ENCODE data around the gene GNG7.
A peak's percentile ranks its signal among the peaks of the same experiment; 100 is the strongest.
"Not testable (repeated sequence)": the region's sequence is repeated elsewhere in the genome, so short reads cannot be mapped to it uniquely, and the experiment has no call there.

GNG7 gene

DNA sequence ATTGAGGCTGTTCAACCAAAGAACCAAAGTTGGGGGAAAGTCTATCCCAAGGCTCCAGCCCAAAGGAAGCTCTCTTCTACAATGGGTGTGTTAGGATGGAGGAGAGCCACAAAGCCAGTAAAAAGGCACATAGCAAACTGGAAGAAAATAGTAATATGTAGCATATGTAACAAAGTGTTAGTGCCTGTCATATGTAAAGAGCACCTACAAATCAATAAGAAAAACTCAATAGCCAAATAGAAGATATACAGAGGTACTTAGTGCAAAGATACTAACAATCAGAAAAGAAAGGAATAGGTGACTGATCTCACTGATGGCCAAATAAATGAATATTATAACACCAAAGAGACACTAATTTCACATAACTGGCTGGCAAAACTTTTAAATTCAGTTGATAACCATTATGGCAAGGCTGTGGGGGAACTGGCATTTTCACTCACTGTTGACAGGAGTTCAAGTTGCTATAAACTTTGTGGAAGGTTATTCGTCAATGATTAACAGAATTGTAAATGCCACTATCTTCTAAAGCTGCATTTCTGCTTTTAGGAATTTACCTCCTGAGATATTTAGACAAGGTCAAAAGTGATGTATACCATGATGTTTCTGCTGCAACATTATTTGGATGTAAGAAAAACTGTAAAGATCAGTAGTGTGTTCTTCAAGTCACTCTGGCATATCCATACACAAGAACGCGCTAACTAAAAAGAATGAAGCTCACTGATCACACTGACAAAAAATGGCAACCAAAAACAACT is 110.8 kb downstream of the GNG7 start:
- DNase-seq = no peak

- DNase-seq = no peak
Measured at GRCh38 chr19:2590630-2591399, 111.7 kb downstream of the GNG7 start.

DNA sequence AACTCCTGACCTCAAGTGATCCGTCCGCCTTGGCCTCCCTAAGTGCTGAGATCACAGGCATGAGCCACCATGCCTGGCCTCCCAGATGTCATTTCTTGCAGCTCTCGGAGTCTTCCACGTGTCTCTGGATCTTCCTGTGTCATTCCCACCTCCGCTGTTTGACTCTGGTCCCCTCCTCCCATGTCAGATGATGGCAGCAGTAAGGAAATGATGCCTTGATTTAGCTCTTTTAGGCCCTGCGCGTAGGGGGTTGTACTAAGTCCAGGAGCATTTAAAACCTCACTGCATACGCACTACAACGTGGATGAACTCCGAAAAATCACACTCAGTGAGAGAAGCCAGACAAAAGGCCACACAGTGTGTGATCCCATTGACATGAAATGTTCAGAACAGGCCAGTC is 113.1 kb downstream of the GNG7 start:
- no peak for DNase-seq

DNA sequence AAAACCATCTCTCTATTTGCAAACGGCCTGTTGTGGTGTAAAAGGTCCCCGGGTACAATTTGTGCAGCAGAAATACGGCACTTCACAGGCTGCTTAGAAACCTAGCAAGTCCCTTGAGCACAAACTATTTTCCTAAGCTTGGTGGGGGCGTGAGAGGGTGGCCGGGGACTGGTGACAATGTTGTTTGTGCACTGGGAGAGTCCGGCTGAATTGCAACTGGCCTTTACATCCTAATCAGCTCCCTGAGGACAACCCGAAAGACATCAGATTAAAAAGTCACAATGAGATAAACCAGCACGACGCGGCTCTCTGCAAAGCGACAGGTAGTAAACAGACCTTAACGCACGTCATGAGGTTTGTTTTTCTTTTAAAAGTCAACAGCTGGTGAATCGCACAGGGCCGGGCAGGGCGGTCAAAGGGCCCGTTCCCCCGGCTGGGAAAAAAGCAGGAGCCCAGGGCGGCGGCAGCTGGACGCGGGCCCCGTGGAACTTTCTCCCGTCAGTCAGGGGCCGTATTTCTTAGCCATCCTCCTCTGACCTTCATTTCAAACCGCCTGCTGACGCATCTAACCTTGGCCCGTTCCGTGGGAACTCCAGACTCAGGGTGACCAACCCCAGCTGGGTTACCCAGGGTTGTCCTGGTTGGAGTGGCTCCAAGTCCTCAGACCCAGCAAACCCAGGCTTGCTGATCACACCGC is 114.3 kb downstream of the GNG7 start:
- DNase-seq = no peak

DNA sequence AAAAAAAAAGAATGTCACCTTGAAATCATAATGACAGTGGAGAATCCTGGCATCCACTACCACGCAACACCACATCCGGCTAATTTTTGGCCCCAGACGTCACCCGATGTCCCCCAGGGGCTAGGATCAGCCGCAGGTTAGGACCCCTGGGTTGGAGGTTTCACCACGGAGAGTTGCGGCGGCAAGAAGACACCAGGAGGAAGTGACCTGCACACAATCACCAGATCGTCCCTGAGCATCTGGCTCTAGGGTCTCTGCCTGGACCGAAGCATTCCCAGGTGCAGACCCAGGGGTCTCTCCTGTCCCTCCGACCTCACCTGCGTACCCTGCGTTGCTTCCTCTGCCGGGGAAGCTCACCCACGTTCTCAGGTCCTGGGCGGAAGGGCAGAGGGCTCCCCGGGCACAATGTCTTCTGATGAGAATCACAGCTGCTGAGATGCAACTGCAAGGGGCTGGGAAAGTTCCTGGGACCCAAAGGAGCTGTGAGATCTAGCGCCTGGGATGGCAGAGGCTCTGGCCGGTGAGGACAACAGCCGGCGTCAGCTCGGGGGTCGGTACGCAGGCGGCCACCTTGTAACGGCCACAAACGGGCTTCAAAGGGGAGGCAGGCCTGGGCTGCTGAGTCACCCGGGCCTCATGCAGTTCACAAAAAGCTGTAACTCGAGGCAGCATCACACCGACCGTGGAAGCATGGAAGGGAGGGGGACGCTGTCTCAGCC is 115.3 kb downstream of the GNG7 start:
- peak; percentile 45 for DNase-seq

DNA sequence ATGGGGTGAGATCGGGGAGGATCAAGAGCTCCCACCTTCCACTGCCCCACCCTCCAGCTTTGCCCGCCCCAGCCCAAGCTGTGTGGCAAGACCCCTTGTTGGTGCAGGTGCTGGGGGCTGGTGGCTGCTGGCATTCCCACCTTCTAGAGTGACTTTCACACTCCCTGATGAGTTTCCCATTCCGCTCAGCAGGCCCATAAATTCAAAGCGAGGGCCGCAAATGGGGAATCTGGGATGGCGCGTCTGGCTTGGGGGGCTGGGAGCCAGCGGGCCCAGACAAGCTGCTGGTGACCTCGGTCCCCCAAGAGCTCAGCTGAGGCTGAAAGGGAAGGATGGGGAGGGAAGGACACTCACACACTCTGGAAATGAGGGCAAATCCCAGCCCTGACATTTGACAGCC is 116.3 kb downstream of the GNG7 start:
- DNase-seq = no peak

DNA sequence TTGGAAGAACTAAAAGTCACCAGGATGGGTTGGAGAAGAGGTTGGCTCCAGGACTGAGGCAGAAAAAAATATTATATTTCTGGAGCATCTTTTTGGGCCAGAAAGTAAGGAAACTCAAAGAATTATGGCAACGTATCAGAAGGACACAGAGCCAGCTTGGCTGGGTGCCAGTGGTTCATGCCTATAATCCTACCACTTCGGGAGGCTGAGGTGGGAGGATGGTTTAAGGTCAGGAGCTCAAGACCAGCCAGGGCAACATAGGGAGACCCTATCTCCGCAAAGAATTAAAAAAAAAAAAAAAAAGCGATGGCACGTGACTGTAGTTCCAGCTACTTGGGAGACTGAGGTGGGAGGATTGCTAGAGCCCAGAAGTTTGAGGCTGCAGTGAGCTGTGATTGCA is 118.5 kb downstream of the GNG7 start:
- DNase-seq = no peak

GRCh38 chr19:2582984-2583956 is 119.2 kb downstream of the GNG7 start:
- DNase-seq = no peak

GRCh38 chr19:2580396-2580795 is 122.1 kb downstream of the GNG7 start:
- not testable (repeated sequence) for DNase-seq

- no peak for DNase-seq
Measured at GRCh38 chr19:2579678-2580280, 122.7 kb downstream of the GNG7 start.

DNA sequence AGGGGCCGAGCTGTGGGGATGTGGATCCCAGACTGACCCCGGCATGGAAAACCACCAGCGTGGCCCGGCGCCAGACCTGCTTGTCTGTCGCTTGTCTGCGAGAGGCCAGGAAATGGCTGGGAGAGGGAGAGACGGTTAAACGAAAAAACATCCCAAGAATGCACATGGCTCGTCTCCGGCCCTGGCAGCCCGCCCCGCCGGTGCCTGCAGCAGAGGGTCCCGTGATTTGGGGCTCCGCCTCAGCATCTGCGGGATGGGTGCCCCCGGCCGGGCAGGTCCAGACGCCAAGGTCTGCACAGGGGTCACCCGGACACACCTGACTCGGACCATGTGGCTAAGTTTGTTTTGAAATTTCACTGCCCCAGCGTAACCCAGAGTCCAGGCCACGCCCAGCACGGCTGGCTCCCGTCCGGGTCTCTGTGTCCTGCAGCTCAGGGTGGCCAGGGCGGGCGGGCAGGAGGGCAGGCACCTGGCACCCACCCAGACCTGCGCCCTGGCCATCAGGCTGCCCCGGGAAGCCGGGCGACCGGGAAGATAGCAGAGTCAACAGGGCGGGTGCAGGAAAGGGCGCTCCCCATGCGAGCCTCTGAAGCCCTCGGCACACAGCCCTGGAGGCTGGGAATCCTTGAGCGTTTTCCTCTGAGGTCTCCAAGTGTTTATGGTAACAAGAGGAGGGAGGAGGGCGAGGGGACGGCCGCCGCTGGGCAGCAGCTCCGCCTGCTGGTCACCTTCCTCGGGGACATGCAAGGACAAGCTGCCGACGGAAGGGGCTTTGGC is 123.4 kb downstream of the GNG7 start:
- peak; percentile 95 for DNase-seq

DNA sequence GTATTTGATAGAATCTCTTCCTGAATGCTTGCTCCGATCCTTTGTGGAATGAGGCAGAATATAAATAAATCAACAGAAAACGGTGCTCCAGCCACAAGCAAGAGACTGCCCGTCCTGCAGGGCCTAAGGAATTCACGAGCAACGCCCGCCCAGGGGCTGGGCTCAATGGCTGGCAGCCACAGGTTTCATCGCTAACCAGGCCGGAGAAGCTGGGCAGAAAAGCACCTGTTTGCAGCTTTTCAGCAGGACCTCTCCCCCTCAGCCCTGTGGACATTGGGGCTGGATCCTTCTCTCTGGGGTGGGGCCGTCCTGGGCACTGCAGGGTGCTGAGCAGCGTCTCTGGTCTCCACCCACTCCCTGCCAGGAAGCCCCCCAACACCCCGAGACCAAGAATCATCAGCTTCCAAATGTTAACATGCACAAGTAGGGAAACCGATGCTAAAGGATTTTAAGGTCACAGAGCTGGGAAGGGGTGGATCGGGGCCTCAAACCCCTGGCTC is 124.1 kb downstream of the GNG7 start:
- peak; percentile 83 for DNase-seq

DNA sequence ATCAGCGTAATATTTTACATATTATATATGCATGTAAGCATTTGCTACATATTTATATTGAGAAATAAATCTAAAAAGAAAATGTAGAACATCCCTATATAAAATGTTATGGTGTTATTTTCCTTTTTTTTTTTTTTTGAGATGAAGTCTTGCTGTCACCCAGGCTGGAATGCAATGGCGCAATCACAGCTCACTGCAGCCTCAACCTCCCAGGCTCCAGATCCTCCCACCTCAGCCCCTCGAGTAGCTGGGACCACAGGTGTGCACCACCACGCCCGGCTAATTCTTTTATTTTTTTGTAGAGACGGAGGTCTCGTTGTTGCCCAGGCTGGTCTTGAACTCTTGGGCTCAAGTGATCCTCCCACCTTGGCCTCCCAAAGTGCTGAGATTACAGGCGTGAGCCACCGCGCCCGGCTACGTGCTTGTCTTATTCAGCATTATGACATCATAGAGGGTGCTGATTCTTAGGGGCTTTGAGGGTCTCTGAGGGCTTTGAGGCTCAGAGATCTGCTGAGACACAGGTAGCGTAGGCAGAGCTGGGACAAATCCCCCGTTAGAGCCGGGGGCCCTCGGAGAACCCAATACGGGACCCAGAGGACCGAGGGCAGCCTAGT is 124.7 kb downstream of the GNG7 start:
- peak; percentile 28 for DNase-seq

DNA sequence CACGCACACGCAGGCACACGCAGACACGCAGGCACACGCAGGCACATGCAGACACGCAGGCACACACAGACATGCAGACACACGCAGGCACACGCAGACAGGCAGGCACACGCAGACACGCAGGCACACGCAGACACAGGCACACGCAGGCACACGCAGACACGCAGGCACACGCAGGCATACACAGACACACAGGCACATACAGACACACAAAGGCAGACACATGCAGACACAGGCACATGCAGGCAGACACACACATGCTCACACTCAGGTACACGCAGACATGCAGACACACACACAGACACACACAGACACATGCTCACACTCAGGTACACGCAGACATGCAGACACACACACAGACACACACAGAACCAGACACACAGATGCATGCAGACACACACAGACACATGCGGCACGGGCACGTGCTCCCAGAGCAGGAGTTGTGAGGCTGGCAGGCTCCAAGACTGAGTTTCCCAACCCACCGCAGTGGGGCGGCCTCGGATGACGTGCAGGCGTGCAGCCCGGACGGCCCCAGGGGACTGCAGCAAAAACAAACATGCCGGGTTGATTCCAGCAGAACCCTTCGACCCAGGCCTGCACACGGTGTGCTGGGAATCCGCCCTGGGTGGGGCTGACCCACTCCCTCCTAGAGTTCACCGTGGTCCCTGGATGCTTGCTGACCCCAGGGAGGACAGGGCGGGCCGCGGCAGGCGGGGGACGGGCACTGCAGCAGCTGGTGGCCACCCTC is 126.6 kb downstream of the GNG7 start:
- DNase-seq = peak; percentile 73

DNA sequence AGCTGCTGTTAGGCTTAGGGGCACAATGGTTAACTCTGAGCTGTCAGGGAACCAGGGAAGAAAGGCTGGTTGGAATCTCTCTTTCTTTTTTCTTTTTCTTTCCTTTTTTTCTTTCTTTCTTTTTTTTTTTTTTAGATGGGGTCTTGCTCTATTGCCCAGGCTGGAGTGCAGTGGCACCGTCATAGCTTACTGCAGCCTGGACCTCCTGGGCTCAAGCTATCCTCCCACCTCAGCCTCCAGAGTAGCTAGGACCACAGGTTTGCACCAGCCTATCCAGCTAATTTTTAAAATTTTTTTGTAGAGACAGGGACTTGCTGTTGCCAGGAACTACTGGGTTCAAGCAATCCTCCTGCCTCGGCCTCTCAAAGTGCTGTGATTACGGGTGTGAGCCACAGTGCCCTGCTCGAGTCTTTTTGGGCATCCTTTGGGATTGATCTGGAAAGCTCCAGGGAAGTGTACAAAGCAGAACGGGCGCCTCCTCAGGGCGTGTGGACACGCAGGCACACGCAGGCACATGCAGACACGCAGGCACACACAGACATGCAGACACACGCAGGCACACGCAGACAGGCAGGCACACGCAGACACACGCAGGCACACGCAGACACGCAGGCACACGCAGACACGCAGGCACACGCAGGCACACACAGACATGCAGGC is 127.4 kb downstream of the GNG7 start:
- DNase-seq = no peak

DNA sequence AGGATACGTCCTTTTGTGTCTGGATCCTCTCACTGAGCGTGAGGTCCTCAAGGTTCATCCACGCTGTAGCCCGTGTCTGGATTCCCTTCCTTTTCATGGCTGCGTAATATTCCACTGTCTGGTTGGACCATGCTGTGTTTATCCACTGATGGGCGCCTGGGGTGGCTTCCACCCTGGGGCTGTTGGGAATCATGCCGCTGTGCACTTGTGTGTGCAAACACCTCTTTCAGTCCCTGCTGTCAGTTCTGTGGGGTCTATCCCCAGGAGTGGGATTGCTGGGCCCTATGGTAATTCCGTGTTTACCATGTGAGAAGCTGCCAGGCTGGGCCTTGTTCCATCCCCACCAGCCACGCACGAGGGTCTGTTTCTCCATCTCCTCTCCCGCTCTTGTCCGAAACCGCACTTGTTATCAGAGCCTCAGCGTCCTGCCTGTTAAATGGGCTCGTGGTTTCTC is 128.0 kb downstream of the GNG7 start:
- no peak for DNase-seq

- no peak for DNase-seq
Measured at GRCh38 chr19:2573916-2574315, 128.6 kb downstream of the GNG7 start.

DNA sequence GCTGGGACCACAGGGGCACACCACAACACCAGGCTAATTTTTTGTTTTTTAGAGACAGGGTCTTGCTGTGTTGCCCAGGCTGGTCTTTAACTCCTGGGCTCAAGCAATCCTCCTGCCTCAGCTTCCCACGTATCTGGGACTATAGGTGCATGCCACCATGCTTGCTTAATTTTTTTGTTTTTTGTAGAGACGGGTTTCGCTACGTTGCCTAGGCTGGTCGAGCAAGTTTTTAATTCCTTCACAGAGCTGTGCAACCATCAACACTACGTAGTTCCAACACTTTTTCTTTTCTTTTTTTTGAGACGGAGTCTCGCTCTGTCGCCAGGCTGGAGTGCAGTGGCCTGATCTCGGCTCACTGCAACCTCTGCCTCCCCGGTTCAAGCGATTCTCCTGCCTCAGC is 130.3 kb downstream of the GNG7 start:
- DNase-seq = not testable (repeated sequence)
